ENCODE measurements around the gene FHIT. TPM values are rescaled to one million over a fixed set of nuclear protein-coding genes. Genes with fewer than 3 reads are reported as not detected.
"Not testable (repeated sequence)": the region's sequence is repeated elsewhere in the genome, so short reads cannot be mapped to it uniquely, and the experiment has no call there.

FHIT gene
- total RNA-seq, 2 donors from 2014 or later = 2.9 to 12.2 TPM

GRCh38 chr3:61015859-61016258 lies 235.4 kb downstream of the FHIT start:
- Mint-ChIP-seq H3K27ac (no peak overlapping the region), H3K36me3 (ENCODE audit: low read depth) (no peaks in the 10 kb centered on the region), H3K4me1 (no peaks in the 10 kb centered on the region), H3K9me3 (peaks cover 4% of the 10 kb centered on the region), H3K4me3 (no peak overlapping the region), H3K27me3 (no peaks in the 10 kb centered on the region)
- no peak for ATAC-seq (replicated peaks)

GRCh38 chr3:61015408-61015807 lies 235.8 kb downstream of the FHIT start:
- H3K9me3 Mint-ChIP-seq = no peaks in the 10 kb centered on the region
- no peak overlapping the region for H3K4me3 Mint-ChIP-seq
- H3K27ac Mint-ChIP-seq = no peak overlapping the region
- no peaks in the 10 kb centered on the region for H3K27me3 Mint-ChIP-seq
- no peaks in the 10 kb centered on the region for H3K36me3 Mint-ChIP-seq (ENCODE audit: low read depth)
- no peak for ATAC-seq (replicated peaks)
- no peaks in the 10 kb centered on the region for H3K4me1 Mint-ChIP-seq

- Mint-ChIP-seq H3K4me1 (no peaks in the 10 kb centered on the region), H3K36me3 (ENCODE audit: low read depth) (no peaks in the 10 kb centered on the region), H3K4me3 (no peak overlapping the region)
Observed at GRCh38 chr3:61008998-61009380, 242.3 kb downstream of the FHIT start.

GRCh38 chr3:61008153-61008997 lies 242.9 kb downstream of the FHIT start:
- no peaks in the 10 kb centered on the region for H3K36me3 Mint-ChIP-seq (ENCODE audit: low read depth)
- no peaks in the 10 kb centered on the region for H3K9me3 Mint-ChIP-seq
- no peaks in the 10 kb centered on the region for H3K4me1 Mint-ChIP-seq
- ATAC-seq (replicated peaks) = no peak
- no peak overlapping the region for H3K4me3 Mint-ChIP-seq
- no peak overlapping the region for H3K27ac Mint-ChIP-seq
- no peaks in the 10 kb centered on the region for H3K27me3 Mint-ChIP-seq

More at GRCh38 chr3:61008998-61009380, 242.3 kb downstream of the FHIT start:
- Mint-ChIP-seq H3K27ac (no peak overlapping the region), H3K27me3 (no peaks in the 10 kb centered on the region), H3K9me3 (no peaks in the 10 kb centered on the region)
- no peak for ATAC-seq (replicated peaks)

- Mint-ChIP-seq H3K27me3 (no peaks in the 10 kb centered on the region), H3K9me3 (no peaks in the 10 kb centered on the region), H3K36me3 (ENCODE audit: low read depth) (no peaks in the 10 kb centered on the region), H3K4me3 (no peak overlapping the region), H3K4me1 (no peaks in the 10 kb centered on the region), H3K27ac (no peak overlapping the region)
- no peak for ATAC-seq (replicated peaks)
Observed at GRCh38 chr3:61005591-61005990, 245.7 kb downstream of the FHIT start.

- Mint-ChIP-seq H3K4me1 (no peaks in the 10 kb centered on the region), H3K27ac (no peak overlapping the region), H3K27me3 (no peaks in the 10 kb centered on the region), H3K36me3 (ENCODE audit: low read depth) (no peaks in the 10 kb centered on the region), H3K4me3 (no peak overlapping the region), H3K9me3 (no peaks in the 10 kb centered on the region)
- no peak for ATAC-seq (replicated peaks)
Observed at GRCh38 chr3:60998858-60999257, 252.4 kb downstream of the FHIT start.

GRCh38 chr3:60992395-60992794 lies 258.9 kb downstream of the FHIT start:
- no peak for ATAC-seq (replicated peaks)
- Mint-ChIP-seq H3K9me3 (peaks cover 4% of the 10 kb centered on the region), H3K36me3 (ENCODE audit: low read depth) (no peaks in the 10 kb centered on the region), H3K4me3 (no peak overlapping the region), H3K27me3 (no peaks in the 10 kb centered on the region), H3K4me1 (no peaks in the 10 kb centered on the region), H3K27ac (no peak overlapping the region)

- H3K27ac Mint-ChIP-seq = no peak overlapping the region
- no peak for ATAC-seq (replicated peaks)
- no peaks in the 10 kb centered on the region for H3K27me3 Mint-ChIP-seq
- peaks cover 4% of the 10 kb centered on the region for H3K9me3 Mint-ChIP-seq
- H3K4me1 Mint-ChIP-seq = no peaks in the 10 kb centered on the region
- H3K36me3 Mint-ChIP-seq (ENCODE audit: low read depth) = no peaks in the 10 kb centered on the region
- H3K4me3 Mint-ChIP-seq = no peak overlapping the region
Observed at GRCh38 chr3:60990442-60990730, 260.9 kb downstream of the FHIT start.

- no peak overlapping the region for H3K27ac Mint-ChIP-seq
- no peaks in the 10 kb centered on the region for H3K36me3 Mint-ChIP-seq (ENCODE audit: low read depth)
- H3K4me3 Mint-ChIP-seq = no peak overlapping the region
- no peak for ATAC-seq (replicated peaks)
- H3K27me3 Mint-ChIP-seq = no peaks in the 10 kb centered on the region
- H3K4me1 Mint-ChIP-seq = no peaks in the 10 kb centered on the region
- H3K9me3 Mint-ChIP-seq = peaks cover 7% of the 10 kb centered on the region
Observed at GRCh38 chr3:60989626-60990441, 261.4 kb downstream of the FHIT start.

- not testable (repeated sequence) for H3K4me1 Mint-ChIP-seq; ATAC-seq (replicated peaks); H3K4me3 Mint-ChIP-seq; H3K9me3 Mint-ChIP-seq; H3K27me3 Mint-ChIP-seq; H3K27ac Mint-ChIP-seq; H3K36me3 Mint-ChIP-seq (ENCODE audit: low read depth)
Observed at GRCh38 chr3:60987191-60987590, 264.1 kb downstream of the FHIT start.

GRCh38 chr3:60986552-60986951 lies 264.7 kb downstream of the FHIT start:
- no peak overlapping the region for H3K27ac Mint-ChIP-seq
- H3K4me3 Mint-ChIP-seq = no peak overlapping the region
- no peaks in the 10 kb centered on the region for H3K4me1 Mint-ChIP-seq
- H3K27me3 Mint-ChIP-seq = no peaks in the 10 kb centered on the region
- no peak for ATAC-seq (replicated peaks)
- H3K36me3 Mint-ChIP-seq (ENCODE audit: low read depth) = no peaks in the 10 kb centered on the region
- peaks cover 7% of the 10 kb centered on the region for H3K9me3 Mint-ChIP-seq

GRCh38 chr3:60983906-60984305 lies 267.3 kb downstream of the FHIT start:
- H3K4me3 Mint-ChIP-seq = no peak overlapping the region
- no peaks in the 10 kb centered on the region for H3K27me3 Mint-ChIP-seq
- no peak for ATAC-seq (replicated peaks)
- H3K9me3 Mint-ChIP-seq = peaks cover 10% of the 10 kb centered on the region
- no peaks in the 10 kb centered on the region for H3K36me3 Mint-ChIP-seq (ENCODE audit: low read depth)
- H3K4me1 Mint-ChIP-seq = no peaks in the 10 kb centered on the region
- H3K27ac Mint-ChIP-seq = no peak overlapping the region

GRCh38 chr3:60980342-60980692 lies 270.9 kb downstream of the FHIT start:
- H3K4me1 Mint-ChIP-seq = no peaks in the 10 kb centered on the region
- H3K27ac Mint-ChIP-seq = no peak overlapping the region
- H3K36me3 Mint-ChIP-seq (ENCODE audit: low read depth) = no peaks in the 10 kb centered on the region
- H3K4me3 Mint-ChIP-seq = no peak overlapping the region
- peaks cover 5% of the 10 kb centered on the region for H3K9me3 Mint-ChIP-seq
- H3K27me3 Mint-ChIP-seq = no peaks in the 10 kb centered on the region
- ATAC-seq (replicated peaks) = no peak

- no peak for ATAC-seq (replicated peaks)
- no peak overlapping the region for H3K27ac Mint-ChIP-seq
- H3K36me3 Mint-ChIP-seq (ENCODE audit: low read depth) = no peaks in the 10 kb centered on the region
- no peaks in the 10 kb centered on the region for H3K27me3 Mint-ChIP-seq
- H3K4me3 Mint-ChIP-seq = no peak overlapping the region
- H3K9me3 Mint-ChIP-seq = peaks cover 3% of the 10 kb centered on the region
- no peaks in the 10 kb centered on the region for H3K4me1 Mint-ChIP-seq
Observed at GRCh38 chr3:60979461-60980341, 271.6 kb downstream of the FHIT start.
